PC-9 (cell line): ENCODE results near the gene EPB41L2. TPM values are rescaled to one million over a fixed set of nuclear protein-coding genes. Genes with fewer than 3 reads are reported as not detected.
A peak's percentile ranks its signal among the peaks of the same experiment; 100 is the strongest.

Experiments
- Bru-seq: library from RNA; stranded (reverse); fragments of 400-500 nt; gene quantifications from one replicate; lab custom pipeline; 2021; lab: Mats Ljungman, UMichigan
- BruChase-seq, 2 experiments: library from RNA; stranded (reverse); fragments of 400-500 nt; gene quantifications; one replicate each; lab custom pipeline; 2021; lab: Mats Ljungman, UMichigan
- BruUV-seq: library from RNA; stranded (reverse); fragments of 400-500 nt; replicated peaks from 2 replicates; lab custom pipeline; 2021; lab: Mats Ljungman, UMichigan
- CTCF ChIA-PET: fragments of 300-600 bp; sonication (Branson Sonifier 250); formaldehyde crosslinking; loops from one replicate; lab custom pipeline; 2022; ENCODE audit warnings: antibody characterized with exemption; lab: Charles Lee
- POLR2A ChIA-PET: fragments of 300-600 bp; sonication (Branson Sonifier 250); formaldehyde crosslinking; loops from one replicate; lab custom pipeline; 2022; ENCODE audit warnings: antibody characterized with exemption; ENCODE audit not compliant: unreplicated experiment; lab: Charles Lee
- DNase-seq, 2 experiments: peaks; one replicate each; pipeline versions ENCODE4 v3.0.0 to v3.0.0-alpha.2; 2015 to 2022; ENCODE audit warnings: mixed read lengths in 1 of 2
- H2AFZ ChIP-seq: fragments of 200-600 bp; sonication (generic); 2 replicates; pipeline ENCODE4 v1.8.1; 2017; ENCODE audit warnings: antibody characterized with exemption
- H3F3A ChIP-seq: fragments of 200-600 bp; sonication (generic); 2 replicates; pipeline ENCODE4 v1.8.1; 2017; ENCODE audit warnings: antibody characterized with exemption, mild to moderate bottlenecking, low read depth; ENCODE audit not compliant: insufficient read depth
- H3K27ac ChIP-seq: fragments of 200-600 bp; sonication (generic); 2 replicates; pipeline ENCODE4 v1.6.1; 2016; ENCODE audit warnings: mixed run types
- H3K27me3 ChIP-seq: fragments of 200-600 bp; sonication (generic); 2 replicates; pipeline ENCODE4 v1.6.1; 2016; ENCODE audit warnings: low read depth, mixed run types; ENCODE audit not compliant: insufficient read depth
- H3K36me3 ChIP-seq: fragments of 200-600 bp; sonication (generic); 2 replicates; pipeline ENCODE4 v1.6.1; 2016; ENCODE audit warnings: low read depth, mixed run types
- H3K4me1 ChIP-seq: fragments of 200-600 bp; sonication (generic); replicated peaks from 2 replicates; pipeline ENCODE4 v1.6.1; 2016; ENCODE audit warnings: mixed run types; ENCODE audit not compliant: insufficient read depth
- H3K4me2 ChIP-seq: fragments of 200-600 bp; sonication (generic); 2 replicates; pipeline ENCODE4 v1.6.1; 2017; ENCODE audit warnings: mixed run types
- H3K4me3 ChIP-seq: fragments of 200-600 bp; sonication (generic); 2 replicates; pipeline ENCODE4 v1.6.1; 2016; ENCODE audit warnings: mixed run types
- H3K79me2 ChIP-seq: fragments of 200-600 bp; sonication (generic); 2 replicates; pipeline ENCODE4 v1.6.1; 2017; ENCODE audit warnings: low read depth, mixed run types
- H3K9me2 ChIP-seq: fragments of 200-600 bp; sonication (generic); 2 replicates; pipeline ENCODE4 v1.8.1; 2017; ENCODE audit warnings: mild to moderate bottlenecking; ENCODE audit not compliant: insufficient read depth
- H3K9me3 ChIP-seq: fragments of 200-600 bp; sonication (generic); 2 replicates; pipeline ENCODE4 v1.8.1; 2016; ENCODE audit warnings: low read depth; ENCODE audit not compliant: insufficient read depth
- H4K20me1 ChIP-seq: fragments of 200-600 bp; sonication (generic); 2 replicates; pipeline ENCODE4 v1.8.1; 2017; ENCODE audit not compliant: insufficient read depth
- CTCF ChIP-seq: fragments of 200-600 bp; sonication (generic); conservative IDR thresholded peaks from 2 replicates; pipeline ENCODE4 v1.6.1; 2017; ENCODE audit warnings: mixed run types, antibody characterized with exemption, mild to moderate bottlenecking, moderate library complexity
- EZH2 ChIP-seq: fragments of 200-600 bp; sonication (generic); IDR thresholded peaks from 2 replicates; pipeline ENCODE4 v1.8.0; 2017; ENCODE audit warnings: antibody characterized with exemption, low read depth
- intact Hi-C: fragments of 100-400 bp; cut with micrococcal nuclease; formaldehyde crosslinking; loops from one replicate; pipeline ENCODE4 v1.10.0; 2022; ENCODE audit not compliant: unreplicated experiment
- long read RNA-seq: library from polyadenylated mRNA; stranded (forward); transcript quantifications from one replicate; pipeline ENCODE4 v2.0.0, GENCODE V29; 2022
- total RNA-seq: library from RNA; stranded (reverse); gene quantifications from 2 replicates; pipeline ENCODE4 v1.2.3, GENCODE V29; 2021

Gene EPB41L2
- 59.1 and 67.4 TPM in 2 replicates for total RNA-seq
- percentile 75 among the genes with signal in this experiment for Bru-seq, nascent RNA
- BruChase-seq, experiment 1, labeled RNA remaining after a 2-hour chase: percentile 66 among the genes with signal in this experiment
- percentile 64 among the genes with signal in this experiment for BruChase-seq, experiment 2, labeled RNA remaining after a 6-hour chase
- long read RNA-seq, full-length matches to known transcripts: 10 of 23 reads
- long read RNA-seq, partial matches to known transcripts: 3 of 23 reads
- long read RNA-seq, other reads (novel, unspliced or antisense): 10 of 23 reads

GRCh38 chr6:131063028-131063763 lies at the start of gene EPB41L2:
EPB41L2 (minus strand) TSS chr6:131063245; CDS start chr6:130956485, 106,760 bp downstream.
- H2AFZ ChIP-seq: peak within 1 kb of the TSS; percentile 95
- intact Hi-C loops: loop anchor here (2.0 kb wide), 2 partner anchors 40 to 178 kb away; no protein-coding TSS in a partner anchor
- H3K79me2 ChIP-seq: peaks cover 17% of the 10 kb centered on the region; the same call in 1 of the 2 replicates
- ChIA-PET POLR2A (interaction anchor here (0.5 to 0.8 kb wide), 3 partner anchors 17 to 1646 kb away, joined by 4 to 15 read pairs (median 4); no protein-coding TSS in a partner anchor), CTCF (interaction anchor here (0.6 kb wide), 1 partner anchor 46 kb away, joined by 3 read pairs; no protein-coding TSS in a partner anchor)
- peak within 1 kb of the TSS; percentile 92 for H3K4me2 ChIP-seq
- H3K4me1 ChIP-seq: peaks cover 11% of the 10 kb centered on the region
- no peak within 1 kb of the TSS for H3K27ac ChIP-seq
- H3K4me3 ChIP-seq: peak within 1 kb of the TSS; percentile 61
- BruUV-seq: no TSS peak
- TF ChIP-seq CTCF (no peak; the same call in 1 of the 2 replicates), EZH2 (no peak)
- H3K9me2 ChIP-seq: no peaks in the 10 kb centered on the region
- no peaks in the 10 kb centered on the region for H3K36me3 ChIP-seq
- peaks cover 18% of the 10 kb centered on the region; the same call in 1 of the 2 replicates for H3F3A ChIP-seq
- no peaks in the 10 kb centered on the region for H3K9me3 ChIP-seq
- H3K27me3 ChIP-seq: no peaks in the 10 kb centered on the region
- H4K20me1 ChIP-seq: no peaks in the 10 kb centered on the region
- peak; percentile 77 to 93 for DNase-seq

GRCh38 chr6:131112249-131112648 lies 49.2 kb upstream of the EPB41L2 start:
- TF ChIP-seq CTCF: no peak
- TF ChIP-seq EZH2: no peak
- Histone ChIP-seq H3K27ac (no peak overlapping the region), H4K20me1 (no peaks in the 10 kb centered on the region), H3K27me3 (no peaks in the 10 kb centered on the region), H3F3A (no peaks in the 10 kb centered on the region; the same call in 1 of the 2 replicates), H3K4me1 (peaks cover 3% of the 10 kb centered on the region; the same call in 1 of the 2 replicates), H3K4me2 (no peak overlapping the region), H2AFZ (no peak overlapping the region), H3K9me3 (no peaks in the 10 kb centered on the region), H3K36me3 (no peaks in the 10 kb centered on the region), H3K79me2 (no peaks in the 10 kb centered on the region), H3K4me3 (no peak overlapping the region), H3K9me2 (no peaks in the 10 kb centered on the region)
- intact Hi-C loops: no loop called here
- BruUV-seq: no TSS peak
- CTCF ChIA-PET: no interaction called here
- no peak for DNase-seq
- POLR2A ChIA-PET: no interaction called here

GRCh38 chr6:131107151-131107550 lies 44.1 kb upstream of the EPB41L2 start:
- Histone ChIP-seq H3K27ac (no peak overlapping the region), H3F3A (peaks cover 3% of the 10 kb centered on the region; the same call in 1 of the 2 replicates), H3K27me3 (no peaks in the 10 kb centered on the region), H4K20me1 (no peaks in the 10 kb centered on the region), H3K4me1 (peaks cover 17% of the 10 kb centered on the region), H3K9me3 (no peaks in the 10 kb centered on the region), H3K4me2 (no peak overlapping the region), H3K36me3 (no peaks in the 10 kb centered on the region), H3K9me2 (no peaks in the 10 kb centered on the region), H3K4me3 (no peak overlapping the region), H3K79me2 (no peaks in the 10 kb centered on the region), H2AFZ (no peak overlapping the region)
- no TSS peak for BruUV-seq
- intact Hi-C loops: no loop called here
- CTCF ChIA-PET: no interaction called here
- POLR2A ChIA-PET: no interaction called here
- peak in 1 of 2 experiments; percentile 66 for DNase-seq
- TF ChIP-seq CTCF: no peak
- no peak for TF ChIP-seq EZH2
